ENCODE measurements around the gene SLC25A12. TPM values are rescaled to one million over a fixed set of nuclear protein-coding genes. Genes with fewer than 3 reads are reported as not detected.
"Not testable (repeated sequence)": the region's sequence is repeated elsewhere in the genome, so short reads cannot be mapped to it uniquely, and the experiment has no call there.

The SLC25A12 gene
- total RNA-seq, 1 experiment from 2014 or later = 17.7 TPM

DNA sequence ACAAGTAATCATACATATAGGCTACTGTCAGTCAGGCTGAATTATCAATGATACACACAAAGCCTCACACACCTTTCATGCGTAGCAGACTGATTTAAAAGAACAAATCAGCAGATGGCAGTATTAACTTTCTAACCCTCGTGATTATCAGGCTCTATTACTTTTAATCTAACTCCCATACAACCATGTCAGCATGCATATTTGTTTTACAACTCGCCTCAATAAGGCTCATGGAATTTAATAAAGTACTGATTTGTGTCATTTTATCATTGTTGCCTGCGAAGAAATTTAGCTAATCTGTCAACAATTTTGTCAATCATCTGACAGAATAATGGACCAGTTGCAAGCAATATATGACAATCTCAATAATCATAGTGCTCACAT, 82.8 kb downstream of the SLC25A12 start:
- peak; percentile 67 for DNase-seq (ENCODE audit: low spot score)
- BruUV-seq (replicated peaks) = no TSS peak

DNA sequence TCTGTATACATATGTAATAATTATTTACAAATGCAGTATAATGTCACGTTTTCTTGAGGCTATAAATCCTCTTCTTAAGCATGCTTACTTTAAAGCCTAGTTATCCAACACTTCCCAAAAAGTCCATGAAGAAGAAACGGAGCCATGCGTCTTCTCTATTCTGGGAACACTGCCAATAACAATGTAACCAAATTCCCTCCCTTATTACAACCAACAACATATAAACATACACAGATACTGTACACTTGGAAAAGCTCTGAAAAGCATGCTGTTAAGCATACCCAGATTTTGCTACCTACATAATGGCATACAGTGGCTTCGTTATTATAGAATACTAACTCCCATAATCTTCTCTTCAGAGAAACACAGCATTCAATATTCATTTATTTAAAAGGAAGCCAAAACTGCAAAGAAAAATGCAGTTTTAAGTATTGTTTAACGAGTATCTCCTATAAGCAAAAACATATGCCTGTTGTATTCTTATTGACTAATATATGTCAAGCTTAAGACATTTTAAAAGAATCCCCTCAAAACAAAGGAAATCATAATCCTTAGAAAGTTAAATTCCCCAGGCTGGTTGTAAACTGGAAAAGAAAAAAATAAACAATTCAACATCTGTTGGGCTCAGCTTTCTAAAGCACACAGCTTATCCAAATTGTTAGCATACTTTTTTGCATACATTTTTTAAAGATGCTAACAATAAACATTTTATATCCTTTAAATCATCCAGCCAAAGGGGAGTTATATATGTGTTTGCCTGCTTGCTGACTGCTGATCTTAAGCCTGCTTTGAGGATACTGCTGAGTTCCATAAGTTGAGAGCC, 83.4 kb downstream of the SLC25A12 start:
- Histone ChIP-seq H3K4me1 (ENCODE audit: insufficient read depth, low read length, poor library complexity, severe bottlenecking) (peaks cover 18% of the 10 kb centered on the region), H3K9me3 (ENCODE audit: low read depth, low read length, poor library complexity, severe bottlenecking) (no peaks in the 10 kb centered on the region), H3K27me3 (replicated peaks; ENCODE audit: insufficient read depth, low read depth, low read length, poor library complexity) (no peaks in the 10 kb centered on the region), H3K4me3 (ENCODE audit: low read depth, low read length, poor library complexity, severe bottlenecking) (no peak overlapping the region), H3K27ac (ENCODE audit: low read depth, low read length, poor library complexity, severe bottlenecking) (no peak overlapping the region), H3K36me3 (ENCODE audit: insufficient read depth, low read length, poor library complexity, severe bottlenecking) (no peaks in the 10 kb centered on the region)
- intact Hi-C loops (cut with micrococcal nuclease; ENCODE audit: unreplicated experiment) = loop anchor here (2.0 to 10.0 kb wide), 3 partner anchors 104 to 654 kb away; no protein-coding TSS in a partner anchor
- no TSS peak for BruUV-seq (replicated peaks)
- no peak for DNase-seq (ENCODE audit: low spot score)
- TF ChIP-seq, protein P1, sequence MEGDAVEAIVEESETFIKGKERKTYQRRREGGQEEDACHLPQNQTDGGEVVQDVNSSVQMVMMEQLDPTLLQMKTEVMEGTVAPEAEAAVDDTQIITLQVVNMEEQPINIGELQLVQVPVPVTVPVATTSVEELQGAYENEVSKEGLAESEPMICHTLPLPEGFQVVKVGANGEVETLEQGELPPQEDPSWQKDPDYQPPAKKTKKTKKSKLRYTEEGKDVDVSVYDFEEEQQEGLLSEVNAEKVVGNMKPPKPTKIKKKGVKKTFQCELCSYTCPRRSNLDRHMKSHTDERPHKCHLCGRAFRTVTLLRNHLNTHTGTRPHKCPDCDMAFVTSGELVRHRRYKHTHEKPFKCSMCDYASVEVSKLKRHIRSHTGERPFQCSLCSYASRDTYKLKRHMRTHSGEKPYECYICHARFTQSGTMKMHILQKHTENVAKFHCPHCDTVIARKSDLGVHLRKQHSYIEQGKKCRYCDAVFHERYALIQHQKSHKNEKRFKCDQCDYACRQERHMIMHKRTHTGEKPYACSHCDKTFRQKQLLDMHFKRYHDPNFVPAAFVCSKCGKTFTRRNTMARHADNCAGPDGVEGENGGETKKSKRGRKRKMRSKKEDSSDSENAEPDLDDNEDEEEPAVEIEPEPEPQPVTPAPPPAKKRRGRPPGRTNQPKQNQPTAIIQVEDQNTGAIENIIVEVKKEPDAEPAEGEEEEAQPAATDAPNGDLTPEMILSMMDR (conservative IDR thresholded peaks at IDR 0.05; ENCODE audit: low read depth, low read length) = no peak
- TF ChIP-seq EZH2 (IDR thresholded peaks at IDR 0.05; ENCODE audit: borderline replicate concordance, low read depth, low read length, poor library complexity, severe bottlenecking) = no peak
- CTCF ChIA-PET = interaction anchor here (0.7 to 3.1 kb wide), 3 partner anchors 293 to 317 kb away, joined by 3 to 11 read pairs (median 4); partner anchors contain the start of gene DLX2
- POLR2A ChIA-PET (ENCODE audit: low non-redundant PET) = no interaction called here

More for the DNA sequence above, 82.8 kb downstream of the SLC25A12 start:
- no peak overlapping the region for H3K27ac ChIP-seq (ENCODE audit: low read depth, low read length, poor library complexity, severe bottlenecking)
- intact Hi-C loops (cut with micrococcal nuclease; ENCODE audit: unreplicated experiment) = loop anchor here (2.0 to 10.0 kb wide), 3 partner anchors 104 to 654 kb away; no protein-coding TSS in a partner anchor
- peaks cover 18% of the 10 kb centered on the region for H3K4me1 ChIP-seq (ENCODE audit: insufficient read depth, low read length, poor library complexity, severe bottlenecking)
- no peaks in the 10 kb centered on the region for H3K9me3 ChIP-seq (ENCODE audit: low read depth, low read length, poor library complexity, severe bottlenecking)
- CTCF ChIA-PET = interaction anchor here (0.7 to 3.1 kb wide), 4 partner anchors 293 to 316 kb away, joined by 3 to 11 read pairs (median 4); partner anchors contain the start of gene DLX2
- no peak for TF ChIP-seq EZH2 (IDR thresholded peaks at IDR 0.05; ENCODE audit: borderline replicate concordance, low read depth, low read length, poor library complexity, severe bottlenecking)
- TF ChIP-seq, protein P1 (conservative IDR thresholded peaks at IDR 0.05; ENCODE audit: low read depth, low read length) = peak; percentile 64
- no peaks in the 10 kb centered on the region for H3K36me3 ChIP-seq (ENCODE audit: insufficient read depth, low read length, poor library complexity, severe bottlenecking)
- no peaks in the 10 kb centered on the region for H3K27me3 ChIP-seq (replicated peaks; ENCODE audit: insufficient read depth, low read depth, low read length, poor library complexity)
- POLR2A ChIA-PET (ENCODE audit: low non-redundant PET) = no interaction called here
- no peak overlapping the region for H3K4me3 ChIP-seq (ENCODE audit: low read depth, low read length, poor library complexity, severe bottlenecking)

DNA sequence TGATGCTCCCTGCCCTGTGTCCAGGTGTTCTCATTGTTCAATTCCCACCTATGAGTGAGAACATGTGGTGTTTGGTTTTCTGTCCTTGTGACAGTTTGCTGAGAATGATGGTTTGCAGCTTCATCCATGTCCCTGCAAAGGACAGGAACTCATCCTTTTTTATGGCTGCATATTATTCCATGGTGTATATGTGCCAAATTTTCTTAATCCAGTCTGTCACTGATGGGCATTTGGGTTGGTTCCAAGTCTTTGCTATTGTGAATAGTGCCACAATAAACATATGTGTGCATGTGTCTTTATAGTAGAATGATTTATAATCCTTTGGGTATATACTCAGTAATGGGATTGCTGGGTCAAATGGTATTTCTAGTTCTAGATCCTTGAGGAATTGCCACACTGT, 85.2 kb downstream of the SLC25A12 start:
- intact Hi-C loops (cut with micrococcal nuclease; ENCODE audit: unreplicated experiment) = loop anchor here (10.0 kb wide), 1 partner anchor 234 kb away; no protein-coding TSS in a partner anchor
- CTCF ChIA-PET = interaction anchor here (0.6 kb wide), 1 partner anchor 334 kb away, joined by 3 read pairs; no protein-coding TSS in a partner anchor
- POLR2A ChIA-PET (ENCODE audit: low non-redundant PET); H3K36me3 ChIP-seq (ENCODE audit: insufficient read depth, low read length, poor library complexity, severe bottlenecking); BruUV-seq (replicated peaks); DNase-seq (ENCODE audit: low spot score); H3K4me3 ChIP-seq (ENCODE audit: low read depth, low read length, poor library complexity, severe bottlenecking); H3K27ac ChIP-seq (ENCODE audit: low read depth, low read length, poor library complexity, severe bottlenecking); H3K9me3 ChIP-seq (ENCODE audit: low read depth, low read length, poor library complexity, severe bottlenecking); H3K27me3 ChIP-seq (replicated peaks; ENCODE audit: insufficient read depth, low read depth, low read length, poor library complexity): not testable (repeated sequence)
- peaks cover 18% of the 10 kb centered on the region for H3K4me1 ChIP-seq (ENCODE audit: insufficient read depth, low read length, poor library complexity, severe bottlenecking)
